Smooth muscle cell of the brain vasculature (primary cell): Measurements from ENCODE around the gene PRSS36.
"Not testable (repeated sequence)": the region's sequence is repeated elsewhere in the genome, so short reads cannot be mapped to it uniquely, and the experiment has no call there.

Experiments
- DNase-seq: peaks from one replicate; pipeline ENCODE4 v3.0.0-alpha.2; 2012; ENCODE audit warnings: low read depth, low spot score

The PRSS36 gene

DNA sequence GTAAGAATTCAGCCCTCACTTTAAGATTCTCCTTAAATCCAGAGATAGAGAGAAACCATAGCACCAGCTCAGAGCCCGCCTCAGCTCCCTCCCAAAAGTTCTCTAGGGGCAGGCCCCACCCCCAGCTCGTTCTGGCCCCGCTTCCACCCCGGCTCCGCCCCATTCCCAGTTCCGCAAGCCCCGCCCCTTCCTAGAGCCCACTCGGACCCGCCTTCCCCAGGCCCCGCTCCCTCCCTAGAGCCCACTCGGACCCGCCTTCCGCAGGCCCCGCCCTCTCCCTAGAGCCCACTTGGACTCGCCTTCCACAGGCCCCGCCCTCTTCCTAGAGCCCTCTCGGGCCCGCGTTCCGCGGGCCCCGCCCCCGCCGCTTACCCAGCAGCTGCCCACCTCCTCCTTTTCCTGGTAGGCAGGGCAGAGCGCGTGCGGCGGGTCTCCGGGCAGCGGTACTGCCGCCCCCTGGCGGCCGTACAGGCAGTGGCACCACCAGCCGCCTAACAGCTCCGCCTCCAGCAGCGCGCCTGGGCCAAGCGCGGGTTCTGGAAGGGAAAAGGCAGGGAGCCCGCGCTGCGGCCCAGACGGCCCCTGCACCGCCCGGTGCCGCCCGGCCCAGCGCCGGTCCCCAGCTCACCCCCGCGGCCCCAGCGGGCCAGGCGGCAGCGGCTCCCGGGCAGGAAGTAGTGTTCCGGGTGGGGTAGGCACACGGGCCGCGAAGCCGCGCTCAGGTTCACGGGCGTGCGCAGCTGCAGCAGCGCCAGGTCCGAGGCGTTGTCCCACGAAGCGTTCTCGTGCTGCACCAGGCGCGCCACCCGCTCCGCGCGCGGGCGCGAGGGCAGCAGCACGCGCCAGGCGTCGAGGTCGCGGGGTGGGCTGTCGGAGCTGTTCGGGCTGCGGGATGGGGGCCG is 7.5 kb downstream of the PRSS36 start:
- peak; percentile 97 for DNase-seq

- no peak for DNase-seq
Measured at GRCh38 chr16:31141489-31142108, 8.3 kb downstream of the PRSS36 start.

DNA sequence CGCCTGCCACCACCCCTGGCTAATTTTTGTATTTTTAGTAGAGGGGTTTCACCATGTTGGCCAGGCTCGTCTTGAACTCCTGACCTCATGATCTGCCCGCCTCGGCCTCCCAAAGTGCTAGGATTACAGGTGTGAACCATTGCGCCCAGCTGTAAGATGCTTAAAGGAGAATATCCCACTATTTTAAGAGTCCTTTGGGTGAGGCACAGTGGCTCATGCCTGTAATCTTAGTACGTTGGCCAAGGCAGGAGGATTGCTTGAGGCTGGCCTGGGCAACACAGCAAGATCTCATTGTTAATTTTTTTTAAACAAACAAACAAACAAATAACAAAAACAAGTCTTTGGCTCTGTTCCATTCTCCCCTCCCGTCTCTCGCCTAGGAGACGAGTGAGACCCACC is 8.8 kb downstream of the PRSS36 start:
- not testable (repeated sequence) for DNase-seq

- no peak for DNase-seq
Measured at GRCh38 chr16:31138621-31139578, 11.0 kb downstream of the PRSS36 start.

GRCh38 chr16:31136822-31137499 is 12.9 kb downstream of the PRSS36 start:
- DNase-seq = not testable (repeated sequence)

GRCh38 chr16:31136287-31136662 is 13.6 kb downstream of the PRSS36 start:
- DNase-seq = no peak

GRCh38 chr16:31135535-31136286 is 14.2 kb downstream of the PRSS36 start, which contains the start of gene PRSS8:
PRSS8 (minus strand) TSS chr16:31135727; CDS start chr16:31135498, 229 bp downstream.
- DNase-seq = no peak

DNA sequence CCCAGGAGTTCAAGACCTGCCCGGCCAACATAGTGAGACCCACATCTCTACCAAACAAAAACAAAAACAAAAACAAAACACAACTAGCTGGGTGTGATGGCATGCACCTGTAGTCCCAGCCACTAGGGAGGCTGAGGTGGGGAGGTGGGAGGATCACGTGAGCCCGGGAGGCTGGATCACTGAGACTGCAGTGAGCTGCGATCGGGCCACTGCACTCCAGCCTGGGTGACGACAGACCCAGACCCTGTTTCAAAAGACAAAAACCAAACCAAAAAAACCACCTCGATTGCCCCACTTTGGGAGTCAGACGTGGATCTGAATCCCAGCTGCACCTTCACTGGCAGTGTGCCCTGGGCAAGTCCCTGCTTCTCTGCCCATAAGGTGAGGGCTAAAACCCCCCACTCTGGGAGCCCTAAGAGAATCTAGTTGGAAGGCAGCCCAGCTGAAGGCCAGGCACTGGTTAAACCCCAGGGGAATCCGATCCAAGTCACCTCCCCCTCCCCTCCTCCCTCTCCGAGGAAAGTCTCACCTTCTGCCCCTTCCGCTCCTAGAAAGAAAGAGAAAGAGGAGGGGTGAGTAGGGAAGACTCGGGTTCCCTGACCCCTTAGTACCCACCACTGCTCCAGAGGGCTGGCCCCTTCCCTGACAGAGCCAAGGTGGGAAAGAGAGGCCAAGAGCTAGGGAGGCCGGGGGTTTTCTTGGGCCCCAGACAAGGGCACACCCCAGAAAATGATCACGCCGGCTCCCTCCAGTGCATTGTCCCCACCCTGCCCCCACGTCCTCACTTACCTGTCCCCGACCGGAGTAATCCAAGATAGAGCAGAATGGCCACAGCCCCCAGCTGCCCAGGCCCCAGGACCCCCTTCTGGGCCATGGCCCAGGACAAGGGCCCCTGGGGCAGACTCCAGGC is 15.0 kb downstream of the PRSS36 start:
- no peak for DNase-seq

DNA sequence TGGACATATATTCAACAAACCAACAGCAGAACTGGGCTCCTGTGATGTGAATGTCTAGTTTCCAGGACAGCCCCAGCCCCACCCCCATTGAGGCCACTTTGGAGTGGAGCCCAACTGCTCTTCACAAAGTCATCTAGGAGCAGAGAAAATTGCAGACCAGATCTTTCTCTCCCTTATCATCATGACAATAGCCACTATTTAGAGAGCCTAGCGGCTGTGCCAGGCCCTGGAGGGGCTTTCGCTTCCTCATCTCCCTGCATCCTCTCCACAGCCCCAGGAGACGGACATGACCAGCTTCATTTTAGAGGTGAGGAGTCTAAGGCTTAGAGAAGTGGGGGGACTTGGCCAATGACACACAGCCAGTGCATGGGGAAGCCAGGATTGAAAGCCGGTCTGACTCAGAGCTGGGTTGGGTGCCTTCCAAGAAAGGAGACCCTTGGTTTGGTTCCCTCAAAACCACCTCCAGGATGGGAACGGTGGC is 15.7 kb downstream of the PRSS36 start:
- DNase-seq = no peak

GRCh38 chr16:31133046-31133501 is 16.8 kb downstream of the PRSS36 start:
- DNase-seq = no peak

GRCh38 chr16:31132303-31132979 is 17.4 kb downstream of the PRSS36 start:
- no peak for DNase-seq

GRCh38 chr16:31131841-31132271 is 18.0 kb downstream of the PRSS36 start:
- DNase-seq = no peak

- DNase-seq = no peak
Measured at GRCh38 chr16:31131416-31131815, 18.4 kb downstream of the PRSS36 start.

DNA sequence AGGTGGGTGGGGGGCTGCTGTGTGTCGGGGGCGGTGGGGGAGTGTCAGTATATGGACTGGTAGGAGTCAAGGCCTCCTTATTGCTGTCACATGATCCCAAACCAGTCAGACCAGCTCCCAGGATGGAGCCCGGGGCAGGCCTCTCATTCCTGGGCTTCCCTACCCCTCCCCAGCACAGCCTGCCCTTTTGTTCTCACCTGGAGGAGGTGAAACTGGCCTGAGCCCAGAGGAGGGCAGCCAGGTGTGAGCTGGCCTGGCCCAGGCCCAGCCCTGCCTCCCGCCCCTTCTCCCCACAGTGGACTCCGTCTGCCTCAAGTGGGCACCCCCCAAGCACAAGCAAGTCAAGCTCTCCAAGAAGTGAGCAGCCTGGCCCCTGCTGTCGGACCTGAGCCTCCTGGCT is 19.0 kb downstream of the PRSS36 start:
- DNase-seq = no peak

DNA sequence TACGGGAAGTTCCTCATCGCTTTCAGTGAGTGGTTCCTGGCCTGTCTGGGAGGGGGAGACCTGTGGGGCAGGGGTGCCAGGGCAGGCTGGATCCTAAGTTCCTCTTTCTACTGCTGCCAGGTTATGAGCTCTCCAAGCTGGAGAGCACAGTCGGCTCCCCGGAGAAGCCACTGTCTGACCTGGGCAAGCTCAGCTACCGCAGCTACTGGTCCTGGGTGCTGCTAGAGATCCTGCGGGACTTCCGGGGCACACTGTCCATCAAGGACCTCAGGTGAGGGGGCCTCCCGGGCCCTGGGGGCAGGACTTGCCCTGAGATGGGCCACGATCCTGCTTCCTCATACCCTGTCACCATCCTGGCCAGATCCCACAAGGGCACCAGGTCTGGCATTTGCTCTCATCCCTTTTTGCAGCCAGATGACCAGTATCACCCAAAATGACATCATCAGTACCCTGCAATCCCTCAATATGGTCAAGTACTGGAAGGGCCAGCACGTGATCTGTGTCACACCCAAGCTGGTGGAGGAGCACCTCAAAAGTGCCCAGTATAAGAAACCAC is 19.5 kb downstream of the PRSS36 start:
- DNase-seq = no peak

- DNase-seq = no peak
Measured at GRCh38 chr16:31129568-31130335, 20.1 kb downstream of the PRSS36 start.
